GM13976 (cell line): Measurements from ENCODE around the gene WDFY4.

Experiments
- DNase-seq: peaks from one replicate; pipeline ENCODE4 v3.0.0; 2012; ENCODE audit warnings: low spot score
- in situ Hi-C: fragments of 300-500 bp; cut with MboI; formaldehyde crosslinking; loops from one replicate; pipeline ENCODE4 v1.12.0; 2022; ENCODE audit warnings: low sequenced_read_pairs, mixed read lengths, inconsistent platforms; ENCODE audit not compliant: unreplicated experiment
- TF ChIP-seq, protein P1 (sequence below): IDR thresholded peaks from 2 replicates; pipeline ENCODE4 v1.5.1; 2012; ENCODE audit warnings: borderline replicate concordance, mild to moderate bottlenecking; ENCODE audit not compliant: insufficient read depth; ENCODE audit errors: extremely low read depth, missing control alignments, control extremely low read depth

The WDFY4 gene

DNA sequence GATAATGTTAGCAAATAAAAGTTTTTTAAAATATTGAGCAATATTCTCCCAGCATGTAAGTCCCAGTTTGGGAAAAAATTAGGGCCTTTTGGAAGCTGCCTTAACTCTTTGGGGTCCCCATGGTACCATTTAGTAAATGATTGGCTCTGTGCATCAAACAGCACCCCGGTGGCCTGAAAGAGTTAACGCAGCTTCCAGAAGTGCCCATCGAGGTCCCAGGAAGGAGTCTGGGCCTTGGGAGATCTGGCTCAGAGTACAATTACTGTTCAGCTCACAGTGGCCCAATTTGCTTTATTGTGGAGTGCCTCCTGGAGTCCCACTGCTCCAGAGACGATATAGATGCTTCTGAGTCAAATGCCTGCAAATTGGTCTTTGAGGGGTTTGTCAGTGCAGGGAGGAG is 31.7 kb downstream of the WDFY4 start:
- TF ChIP-seq, protein P1, sequence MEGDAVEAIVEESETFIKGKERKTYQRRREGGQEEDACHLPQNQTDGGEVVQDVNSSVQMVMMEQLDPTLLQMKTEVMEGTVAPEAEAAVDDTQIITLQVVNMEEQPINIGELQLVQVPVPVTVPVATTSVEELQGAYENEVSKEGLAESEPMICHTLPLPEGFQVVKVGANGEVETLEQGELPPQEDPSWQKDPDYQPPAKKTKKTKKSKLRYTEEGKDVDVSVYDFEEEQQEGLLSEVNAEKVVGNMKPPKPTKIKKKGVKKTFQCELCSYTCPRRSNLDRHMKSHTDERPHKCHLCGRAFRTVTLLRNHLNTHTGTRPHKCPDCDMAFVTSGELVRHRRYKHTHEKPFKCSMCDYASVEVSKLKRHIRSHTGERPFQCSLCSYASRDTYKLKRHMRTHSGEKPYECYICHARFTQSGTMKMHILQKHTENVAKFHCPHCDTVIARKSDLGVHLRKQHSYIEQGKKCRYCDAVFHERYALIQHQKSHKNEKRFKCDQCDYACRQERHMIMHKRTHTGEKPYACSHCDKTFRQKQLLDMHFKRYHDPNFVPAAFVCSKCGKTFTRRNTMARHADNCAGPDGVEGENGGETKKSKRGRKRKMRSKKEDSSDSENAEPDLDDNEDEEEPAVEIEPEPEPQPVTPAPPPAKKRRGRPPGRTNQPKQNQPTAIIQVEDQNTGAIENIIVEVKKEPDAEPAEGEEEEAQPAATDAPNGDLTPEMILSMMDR, result no peak
- in situ Hi-C loops, result no loop called here
- no peak for DNase-seq

DNA sequence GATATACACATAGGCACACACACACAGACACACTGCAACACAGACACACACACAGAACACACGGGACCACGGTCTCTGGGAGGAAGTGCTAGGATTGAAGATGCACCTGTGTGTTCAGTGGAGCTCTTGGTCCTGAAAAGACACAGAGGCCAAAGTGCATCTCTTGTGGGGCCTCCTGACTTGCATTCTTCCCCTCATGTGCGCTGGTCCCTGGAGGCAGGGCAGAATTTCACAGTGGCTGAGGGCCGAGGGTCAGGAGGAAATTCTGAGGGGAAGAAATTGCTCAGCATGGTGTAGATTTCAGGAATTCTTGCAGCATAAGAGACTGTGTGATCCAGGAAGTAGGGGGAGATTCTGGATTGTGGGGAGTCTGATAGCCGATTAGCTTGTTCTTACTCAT is 35.9 kb downstream of the WDFY4 start:
- in situ Hi-C loops, result no loop called here
- TF ChIP-seq, protein P1, result no peak
- no peak for DNase-seq

DNA sequence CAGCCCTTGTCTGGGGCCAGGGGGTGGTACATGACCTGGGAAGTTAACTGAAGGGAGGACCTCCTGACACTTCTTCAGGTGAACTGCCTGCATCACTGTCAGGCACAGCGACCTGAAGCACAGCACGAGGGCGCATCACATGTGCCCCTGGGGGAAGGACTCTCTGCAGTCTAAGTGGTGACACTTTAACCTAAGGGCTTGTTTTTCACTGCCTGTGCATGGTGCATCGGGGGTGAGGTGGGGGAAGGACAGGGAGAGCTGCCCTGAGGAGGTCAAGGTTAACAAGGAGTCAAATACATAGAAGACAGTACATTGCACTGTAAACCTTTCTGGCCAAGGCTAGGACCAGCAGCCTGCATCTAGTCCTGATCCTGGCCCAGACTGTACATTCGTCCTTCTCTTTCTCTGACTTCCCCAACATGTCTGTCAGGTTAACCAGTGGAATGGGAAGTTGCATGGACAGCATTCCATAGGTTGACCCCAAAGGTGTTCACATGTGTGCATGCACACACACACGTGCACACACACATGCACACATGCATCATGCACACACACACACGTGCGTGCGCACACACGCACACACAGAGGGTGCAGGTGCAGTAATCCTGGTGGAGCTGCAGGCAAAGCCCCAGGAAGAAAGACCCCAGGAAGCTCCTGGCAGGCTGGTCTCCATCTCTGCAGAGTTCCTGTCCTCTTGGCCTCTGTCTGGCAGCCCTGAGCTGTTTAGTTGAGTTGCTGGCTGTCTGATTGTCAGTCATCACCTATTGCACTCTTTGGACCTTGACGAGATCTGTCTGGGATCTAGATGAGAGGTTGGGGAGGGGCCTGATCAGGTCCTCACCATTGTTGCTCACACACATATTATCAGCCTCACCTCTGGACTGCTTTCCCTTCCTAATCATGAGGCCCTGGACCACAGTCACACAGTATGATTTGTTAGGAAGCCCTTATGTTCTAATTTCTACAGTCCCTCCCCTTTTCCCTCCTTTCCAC is 37.8 kb downstream of the WDFY4 start:
- in situ Hi-C loops, result no loop called here
- DNase-seq, result no peak
- TF ChIP-seq, protein P1, result no peak

DNA sequence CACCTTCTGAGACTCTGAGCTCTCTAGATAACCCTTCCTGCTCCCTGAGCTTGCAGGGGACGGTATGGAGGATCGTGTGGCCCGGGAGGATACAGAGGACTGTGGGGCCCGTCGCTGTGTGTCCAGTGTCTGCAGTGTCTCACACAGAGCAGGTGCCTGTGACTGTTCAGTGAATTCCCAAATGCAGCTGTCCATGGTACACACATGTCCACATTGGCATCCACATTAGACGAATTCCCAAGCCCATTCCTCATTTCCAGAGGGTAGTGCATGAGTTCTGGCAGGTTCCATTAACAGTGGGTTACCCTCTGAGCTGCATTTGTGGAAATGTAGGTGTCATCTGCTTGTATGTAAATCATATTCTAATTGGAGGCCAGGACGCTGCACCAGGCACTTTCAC is 39.5 kb downstream of the WDFY4 start:
- TF ChIP-seq, protein P1, result no peak
- in situ Hi-C loops, result no loop called here
- DNase-seq, result no peak

DNA sequence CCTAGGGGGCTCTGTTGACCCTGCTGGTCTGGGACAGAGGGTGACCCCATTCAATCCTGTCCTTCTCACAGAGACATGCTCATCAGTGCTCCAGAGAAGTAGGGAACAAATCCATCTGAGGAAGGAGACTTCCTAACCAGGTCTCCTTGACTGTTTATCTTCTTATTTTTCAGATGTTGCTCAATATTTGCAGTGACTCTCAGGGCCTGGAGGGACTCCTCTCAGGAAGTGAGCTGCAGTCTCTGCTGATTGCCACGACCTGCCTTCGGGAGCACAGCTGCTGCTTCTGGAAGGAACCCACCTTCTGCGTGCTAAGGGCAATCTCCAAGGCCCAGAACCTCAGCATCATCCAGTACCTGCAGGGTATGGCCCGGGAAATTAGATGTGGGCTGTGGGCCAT is 41.0 kb downstream of the WDFY4 start:
- in situ Hi-C loops, result no loop called here
- DNase-seq, result no peak
- TF ChIP-seq, protein P1, result no peak

DNA sequence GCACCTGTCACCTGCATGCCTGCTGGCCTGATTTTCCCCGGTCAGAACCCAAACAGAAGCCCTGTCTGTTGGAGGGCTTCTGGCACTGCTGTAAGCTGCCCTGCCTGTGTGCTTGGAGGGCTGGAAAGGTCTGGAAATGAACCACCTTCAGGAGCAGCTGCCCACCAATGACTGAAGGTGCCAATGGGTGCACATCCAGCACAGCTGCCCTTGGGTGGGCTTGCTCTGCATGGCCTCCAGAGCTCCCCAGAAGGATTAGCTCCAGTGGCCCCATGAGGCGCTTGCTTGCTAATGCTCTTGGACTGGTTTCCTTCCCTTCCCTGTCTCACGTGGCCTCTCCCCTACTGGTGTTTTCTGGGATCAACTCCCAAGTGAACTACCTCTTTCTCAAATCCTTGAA is 43.2 kb downstream of the WDFY4 start:
- in situ Hi-C loops, result no loop called here
- TF ChIP-seq, protein P1, result no peak
- no peak for DNase-seq

DNA sequence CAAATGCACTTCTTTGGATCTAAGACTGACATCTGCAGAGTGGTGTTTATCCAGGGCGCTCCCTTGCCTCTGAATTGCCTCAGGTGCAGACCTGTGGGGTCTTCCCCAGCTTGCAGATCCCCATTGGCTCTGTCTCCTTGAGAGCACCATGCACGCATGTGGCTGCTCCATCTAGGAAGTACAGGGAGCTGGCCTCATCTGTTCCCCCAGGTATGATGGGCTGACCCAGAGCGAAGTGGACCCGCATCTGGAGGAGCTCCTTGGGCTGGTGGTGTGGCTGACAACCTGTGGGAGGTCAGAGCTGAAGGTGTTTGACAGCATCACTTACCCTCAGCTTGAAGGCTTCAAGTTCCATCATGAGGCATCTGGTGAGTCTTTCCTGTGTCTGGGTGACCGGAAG is 44.5 kb downstream of the WDFY4 start:
- TF ChIP-seq, protein P1, result no peak
- in situ Hi-C loops, result no loop called here

More for the DNA sequence above, 44.5 kb downstream of the WDFY4 start:
- no peak for DNase-seq
